SK-N-SH (cell line): Measurements from ENCODE around the gene TRIM38. TPM values are rescaled to one million over a fixed set of nuclear protein-coding genes. Genes with fewer than 3 reads are reported as not detected.

ENCODE experiments used
- CTCF ChIA-PET: fragments of 300-600, 350-600 bp; formaldehyde crosslinking; extraction: SDS; loops from one replicate; lab custom pipeline; 2021; lab: Yijun Ruan, JAX
- POLR2A ChIA-PET: fragments of 350-600 bp; sonication (Branson Sonifier 250); formaldehyde crosslinking; extraction: SDS; loops from one replicate; lab custom pipeline; 2020; ENCODE audit warnings: antibody characterized with exemption, inconsistent platforms; lab: Yijun Ruan, JAX
- DNase-seq: peaks from one replicate; pipeline ENCODE4 v3.0.0; 2012
- H2AFZ ChIP-seq: fragments of 200-600 bp; sonication (generic); 2 replicates; pipeline ENCODE4 v1.8.1; 2016; ENCODE audit warnings: antibody characterized with exemption, mild to moderate bottlenecking, low read depth
- H3F3A ChIP-seq: fragments of 200-600 bp; sonication (generic); replicated peaks from 2 replicates; pipeline ENCODE3; 2016; ENCODE audit warnings: antibody characterized with exemption, mild to moderate bottlenecking; ENCODE audit not compliant: insufficient read depth
- H3K27ac ChIP-seq, 2 experiments: fragments of 200-500 bp in 1 of 2; fragments of 200-600 bp in 1 of 2; sonication (Bioruptor generic) in 1 of 2; sonication (generic), shearing (Covaris generic) in 1 of 2; 2 replicates each; pipeline versions ENCODE4 v1.5.1 to v1.6.1; 2014 to 2016; ENCODE audit warnings: low read depth in 2 of 2, inconsistent platforms in 1 of 2, low read length in 1 of 2, mild to moderate bottlenecking in 1 of 2, mixed read lengths in 1 of 2
- H3K27me3 ChIP-seq: fragments of 200-600 bp; sonication (generic), shearing (Covaris generic); 2 replicates; pipeline ENCODE4 v1.6.1; 2016; ENCODE audit warnings: mixed run types; ENCODE audit not compliant: insufficient read depth
- H3K36me3 ChIP-seq, 2 experiments: fragments of 200-500 bp in 1 of 2; fragments of 200-600 bp in 1 of 2; sonication (Bioruptor generic) in 1 of 2; sonication (generic) in 1 of 2; replicated peaks in 1 of 2; 2 replicates each; pipeline versions ENCODE3 to v1.5.1; 2014 to 2016; ENCODE audit warnings: low read length in 1 of 2, mild to moderate bottlenecking in 1 of 2; ENCODE audit not compliant: insufficient read depth in 2 of 2, control insufficient read depth in 1 of 2
- H3K4me1 ChIP-seq, 2 experiments: fragments of 200-500 bp in 1 of 2; fragments of 200-600 bp in 1 of 2; sonication (Bioruptor generic) in 1 of 2; sonication (generic), shearing (Covaris generic) in 1 of 2; 2 replicates each; pipeline versions ENCODE4 v1.5.1 to v1.6.1; 2014 to 2016; ENCODE audit warnings: low read depth in 1 of 2, low read length in 1 of 2, mixed run types in 1 of 2; ENCODE audit not compliant: insufficient read depth in 2 of 2, control insufficient read depth in 1 of 2
- H3K4me2 ChIP-seq: fragments of 200-600 bp; sonication (generic), shearing (Covaris generic); 2 replicates; pipeline ENCODE4 v1.6.1; 2017; ENCODE audit warnings: mixed run types
- H3K4me3 ChIP-seq, 2 experiments: fragments of 200-500 bp in 1 of 2; fragments of 200-600 bp in 1 of 2; sonication (Bioruptor generic) in 1 of 2; sonication (generic), shearing (Covaris generic) in 1 of 2; 2 replicates each; pipeline versions ENCODE4 v1.5.1 to v1.8.1; 2014 to 2016; ENCODE audit warnings: low read depth in 2 of 2, inconsistent platforms in 1 of 2, low read length in 1 of 2, mild to moderate bottlenecking in 1 of 2, mixed read lengths in 1 of 2, moderate library complexity in 1 of 2
- H3K79me2 ChIP-seq: fragments of 200-600 bp; sonication (generic); 2 replicates; pipeline ENCODE4 v1.8.1; 2017; ENCODE audit warnings: mild to moderate bottlenecking; ENCODE audit not compliant: insufficient read depth
- H3K9ac ChIP-seq: fragments of 200-600 bp; sonication (generic); 2 replicates; pipeline ENCODE4 v1.6.1; 2017; ENCODE audit warnings: mixed run types
- H3K9me2 ChIP-seq: fragments of 200-600 bp; sonication (generic); 2 replicates; pipeline ENCODE4 v1.6.1; 2017; ENCODE audit warnings: mixed run types
- H3K9me3 ChIP-seq: fragments of 200-600 bp; sonication (generic); 2 replicates; pipeline ENCODE4 v1.6.1; 2017; ENCODE audit warnings: mixed run types, mild to moderate bottlenecking, moderate library complexity
- H4K20me1 ChIP-seq: fragments of 200-600 bp; sonication (generic); 2 replicates; pipeline ENCODE4 v1.6.1; 2017; ENCODE audit warnings: mild to moderate bottlenecking, mixed run types; ENCODE audit not compliant: insufficient read depth
- CHD2 ChIP-seq: fragments of 150-350 bp; IDR thresholded peaks from 2 replicates; pipeline ENCODE4 v1.6.1; 2018; ENCODE audit warnings: low read length; ENCODE audit not compliant: partially characterized antibody
- EP300 ChIP-seq, 2 experiments: IDR thresholded peaks; 2 replicates each; pipeline versions ENCODE4 v1.4.0 to v1.6.1; 2012; ENCODE audit warnings: borderline replicate concordance in 1 of 2, low read depth in 1 of 2, low read length in 1 of 2
- FOSL2 ChIP-seq: IDR thresholded peaks from 2 replicates; pipeline ENCODE4 v1.4.0; 2012; ENCODE audit warnings: low read depth, mild to moderate bottlenecking, moderate library complexity, borderline replicate concordance
- FOXM1 ChIP-seq: IDR thresholded peaks from 2 replicates; pipeline ENCODE4 v1.4.0; 2012; ENCODE audit warnings: low read depth, mild to moderate bottlenecking
- GABPA ChIP-seq: IDR thresholded peaks from 2 replicates; pipeline ENCODE4 v1.4.0; 2012; ENCODE audit warnings: low read depth, mild to moderate bottlenecking
- GATA2 ChIP-seq: sonication (generic); formaldehyde crosslinking; IDR thresholded peaks from 2 replicates; pipeline ENCODE4 v1.5.0; 2020; ENCODE audit warnings: mild to moderate bottlenecking, missing genetic modification reagents
- JUND ChIP-seq: IDR thresholded peaks from 2 replicates; pipeline ENCODE4 v1.4.0; 2012
- MXI1 ChIP-seq: IDR thresholded peaks from 2 replicates; pipeline ENCODE4 v1.6.1; 2012; ENCODE audit warnings: mild to moderate bottlenecking, low read depth, low read length, improper control_type of control experiment
- NFIC ChIP-seq: IDR thresholded peaks from 2 replicates; pipeline ENCODE4 v1.4.0; 2012; ENCODE audit warnings: borderline replicate concordance
- NRF1 ChIP-seq: IDR thresholded peaks from 2 replicates; pipeline ENCODE4 v1.6.1; 2012; ENCODE audit warnings: low read depth, mild to moderate bottlenecking, low read length
- PBX3 ChIP-seq: IDR thresholded peaks from 2 replicates; pipeline ENCODE4; 2012
- RCOR1 ChIP-seq: fragments of 150-350 bp; IDR thresholded peaks from 2 replicates; pipeline ENCODE4 v1.6.1; 2017; ENCODE audit warnings: antibody characterized with exemption, low read length
- TAF1 ChIP-seq: IDR thresholded peaks from 2 replicates; pipeline ENCODE4 v1.6.1; 2012; ENCODE audit warnings: low read depth, mild to moderate bottlenecking, low read length, moderate library complexity, borderline replicate concordance
- TCF12 ChIP-seq: IDR thresholded peaks from 2 replicates; pipeline ENCODE4 v1.4.0; 2012
- USF1 ChIP-seq: IDR thresholded peaks from 2 replicates; pipeline ENCODE4 v1.4.0; 2012; ENCODE audit warnings: low read depth, borderline replicate concordance
- YY1 ChIP-seq: IDR thresholded peaks from 2 replicates; pipeline ENCODE4 v1.4.0; 2012; ENCODE audit warnings: low read depth, mild to moderate bottlenecking
- ZBTB33 ChIP-seq: IDR thresholded peaks from 2 replicates; pipeline ENCODE4 v1.4.0; 2012; ENCODE audit warnings: low read depth, borderline replicate concordance
- WGBS: methylation state at CpG from one replicate; pipeline ENCODE4 v1.1.6; 2017; ENCODE audit warnings: low lambda C conversion rate; 5-methylcytosine and 5-hydroxymethylcytosine counted together
- polyA plus RNA-seq, 3 experiments: library from polyadenylated mRNA; depleted of rRNA; stranded (reverse); fragments of >200 nt; gene quantifications; 2 replicates each; pipeline ENCODE4 v1.2.3, GENCODE V29; 2012
- TF ChIP-seq, protein P1 (sequence below): IDR thresholded peaks from 2 replicates; pipeline ENCODE4 v1.4.0; 2012; ENCODE audit warnings: low read depth
- TF ChIP-seq, protein P2 (sequence below): fragments of 150-350 bp; IDR thresholded peaks from 2 replicates; pipeline ENCODE4 v1.6.1; 2016; ENCODE audit warnings: mild to moderate bottlenecking, low read depth, low read length

The TRIM38 gene
- polyA plus RNA-seq, 1 of the 3 experiments (the other 2 are of a cell fraction) = 0.62 TPM

GRCh38 chr6:25953733-25954132, 8.9 kb upstream of the TRIM38 start:
- no peaks in the 10 kb centered on the region for H3K79me2 ChIP-seq
- H3K4me1 ChIP-seq = no peaks in the 10 kb centered on the region
- H3K4me3 ChIP-seq = no peak overlapping the region
- CTCF ChIA-PET = no interaction called here
- H3K9me2 ChIP-seq = no peaks in the 10 kb centered on the region
- no peak overlapping the region for H3K27ac ChIP-seq
- H3K9me3 ChIP-seq = no peaks in the 10 kb centered on the region
- no peaks in the 10 kb centered on the region for H4K20me1 ChIP-seq
- H2AFZ ChIP-seq = no peak overlapping the region
- POLR2A ChIA-PET = no interaction called here
- H3K36me3 ChIP-seq = no peaks in the 10 kb centered on the region
- H3K27me3 ChIP-seq = no peaks in the 10 kb centered on the region
- no peak overlapping the region for H3K9ac ChIP-seq
- TF ChIP-seq EP300 (IDR thresholded peaks at IDR 0.05; ENCODE audit: borderline replicate concordance in 1 of 2, low read depth in 1 of 2, low read length in 1 of 2) (no peak), TCF12 (no peak), NFIC (no peak), GABPA (no peak), ZBTB33 (no peak), PBX3 (no peak), YY1 (no peak), FOSL2 (no peak), NRF1 (no peak), JUND (no peak), MXI1 (no peak), RCOR1 (no peak), TAF1 (no peak), GATA2 (no peak), FOXM1 (no peak), USF1 (no peak), CHD2 (no peak)
- TF ChIP-seq, protein P1, sequence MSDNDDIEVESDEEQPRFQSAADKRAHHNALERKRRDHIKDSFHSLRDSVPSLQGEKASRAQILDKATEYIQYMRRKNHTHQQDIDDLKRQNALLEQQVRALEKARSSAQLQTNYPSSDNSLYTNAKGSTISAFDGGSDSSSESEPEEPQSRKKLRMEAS = no peak
- TF ChIP-seq, protein P2, sequence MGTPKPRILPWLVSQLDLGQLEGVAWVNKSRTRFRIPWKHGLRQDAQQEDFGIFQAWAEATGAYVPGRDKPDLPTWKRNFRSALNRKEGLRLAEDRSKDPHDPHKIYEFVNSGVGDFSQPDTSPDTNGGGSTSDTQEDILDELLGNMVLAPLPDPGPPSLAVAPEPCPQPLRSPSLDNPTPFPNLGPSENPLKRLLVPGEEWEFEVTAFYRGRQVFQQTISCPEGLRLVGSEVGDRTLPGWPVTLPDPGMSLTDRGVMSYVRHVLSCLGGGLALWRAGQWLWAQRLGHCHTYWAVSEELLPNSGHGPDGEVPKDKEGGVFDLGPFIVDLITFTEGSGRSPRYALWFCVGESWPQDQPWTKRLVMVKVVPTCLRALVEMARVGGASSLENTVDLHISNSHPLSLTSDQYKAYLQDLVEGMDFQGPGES = no peak
- no peak overlapping the region for H3K4me2 ChIP-seq
- 56% methylated on average over 3 of the region's 3 CpGs for WGBS
- no peak for DNase-seq
- H3F3A ChIP-seq = no peaks in the 10 kb centered on the region
